NCI-H187 treated with DMSO at 0.1 percent for 48 hours (cell line): ENCODE measurements around the gene RTCA.
"Not testable (repeated sequence)": the region's sequence is repeated elsewhere in the genome, so short reads cannot be mapped to it uniquely, and the experiment has no call there.

Experiments used
- DNase-seq: peaks from one replicate; lab custom pipeline; 2025; lab: John Stamatoyannopoulos, UW

The RTCA gene

GRCh38 chr1:100265931-100266740, at the start of gene RTCA:
Gene RTCA (plus strand): TSS chr1:100266216. CDS start chr1:100266376, 160 bp downstream.
- peak; percentile 59 for DNase-seq

DNA sequence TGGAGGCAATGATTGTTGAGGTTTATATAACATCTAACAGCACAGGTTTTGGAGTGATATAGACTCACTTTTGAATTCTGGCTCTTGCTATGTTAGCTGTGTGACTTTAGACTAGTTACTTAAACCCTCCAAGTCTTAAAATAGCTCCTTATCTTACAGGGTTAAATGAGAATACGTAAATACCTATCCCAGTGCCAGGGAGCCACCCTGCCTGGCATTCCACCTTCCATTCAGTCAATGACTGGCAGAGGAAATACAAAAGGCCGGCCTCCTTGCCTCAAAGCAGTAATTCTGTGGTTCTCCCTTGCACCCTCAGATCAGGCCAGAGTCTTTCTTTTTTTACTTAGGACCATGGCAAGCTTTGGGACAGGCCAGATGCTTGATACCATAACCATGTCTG, 48.2 kb upstream of the RTCA start:
- no peak for DNase-seq

GRCh38 chr1:100219457-100219856, 46.6 kb upstream of the RTCA start:
- no peak for DNase-seq

DNA sequence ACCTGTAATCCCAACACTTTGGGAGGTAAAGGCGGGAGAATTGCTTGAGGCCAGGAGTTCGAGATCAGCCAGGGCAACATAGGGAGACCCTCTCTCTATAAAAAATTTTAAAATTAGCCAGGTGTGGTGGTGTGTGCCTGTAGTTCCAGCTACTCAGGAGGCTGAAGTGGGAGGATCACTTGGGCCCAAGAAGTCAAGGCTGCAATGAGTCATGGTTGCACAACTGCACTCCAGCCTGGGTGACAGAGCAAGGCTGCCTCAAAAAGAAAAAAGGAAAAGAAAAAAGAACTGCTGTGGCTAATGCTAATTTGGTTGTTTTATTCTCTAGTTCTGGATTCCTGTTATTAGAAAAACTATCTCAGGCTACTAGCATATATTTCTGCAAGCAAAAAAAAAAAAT, 46.1 kb upstream of the RTCA start:
- DNase-seq: no peak

- DNase-seq: no peak
Observed at GRCh38 chr1:100222428-100222827, 43.6 kb upstream of the RTCA start.

DNA sequence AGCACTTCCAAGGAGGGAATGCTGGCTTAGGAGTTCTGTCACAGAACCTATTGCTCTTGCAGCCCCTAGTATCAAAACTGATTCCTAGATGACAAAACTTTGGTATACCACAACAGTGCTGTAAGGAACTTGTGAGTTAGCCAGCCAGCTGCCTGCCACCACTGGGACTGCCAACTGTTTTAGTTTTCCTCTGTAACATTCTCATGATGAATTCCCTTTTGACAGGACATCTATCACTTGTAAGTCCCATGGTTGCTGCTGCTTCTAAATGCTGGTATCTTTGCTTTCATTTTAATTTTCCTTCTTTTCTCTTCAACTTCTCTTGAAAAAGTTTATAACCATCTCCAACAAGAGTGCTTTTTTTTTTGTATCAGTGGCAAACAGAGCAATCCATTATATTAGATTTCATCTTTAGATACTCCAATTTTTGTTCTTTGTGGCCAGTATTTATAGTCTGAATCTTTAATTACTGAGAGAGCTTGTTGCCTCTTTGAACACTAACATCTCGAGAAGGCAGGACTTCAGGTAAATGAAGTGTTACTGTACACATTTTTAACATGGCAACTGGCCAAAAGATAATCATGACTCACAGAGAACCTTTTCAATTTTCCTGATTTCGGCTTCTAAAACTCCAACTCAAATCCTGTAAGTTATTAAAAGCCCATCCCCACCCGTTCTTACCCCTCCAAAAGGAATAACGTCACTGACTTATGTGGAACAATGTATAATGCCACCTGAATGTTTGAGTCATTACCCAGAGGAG, 36.2 kb upstream of the RTCA start:
- no peak for DNase-seq

- DNase-seq: no peak
Observed at GRCh38 chr1:100230765-100231164, 35.3 kb upstream of the RTCA start.

DNA sequence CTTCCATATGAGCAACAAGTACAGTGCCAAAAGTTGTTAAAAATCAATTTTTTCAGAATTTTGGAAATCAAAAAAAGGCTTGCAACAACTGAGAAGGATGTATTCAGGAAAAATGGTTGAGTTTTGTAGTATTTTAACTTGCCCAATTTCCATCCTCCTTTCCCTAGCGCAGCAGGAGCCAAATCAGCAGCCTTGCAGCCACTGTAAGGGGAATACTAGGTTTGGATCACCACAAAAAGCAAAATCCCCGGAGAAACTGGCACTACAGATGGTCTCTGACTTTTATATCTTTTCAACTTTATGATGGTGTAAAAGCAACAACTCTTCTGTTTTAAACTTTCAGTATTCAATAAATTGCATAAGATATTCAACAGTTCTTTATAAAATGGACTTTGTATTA, 34.3 kb upstream of the RTCA start:
- no peak for DNase-seq

DNA sequence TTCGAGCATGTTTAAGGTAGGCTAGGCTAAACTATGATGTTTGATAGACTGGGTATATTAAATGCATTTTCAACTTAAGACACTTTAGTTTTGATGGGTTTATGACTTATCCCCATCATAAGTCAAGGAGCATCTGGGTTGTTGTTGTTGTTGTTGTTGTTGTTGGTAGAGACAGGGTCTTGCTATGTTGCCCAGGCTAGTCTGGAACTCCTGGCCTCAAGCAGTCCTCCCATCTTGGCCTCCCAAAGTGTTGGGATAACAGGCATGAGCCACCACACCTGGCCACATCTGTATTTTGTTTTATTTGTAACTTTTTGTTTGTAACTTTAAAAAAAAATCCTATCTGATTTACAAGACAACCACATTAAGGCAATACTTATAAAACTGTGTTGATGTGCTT, 33.9 kb upstream of the RTCA start:
- DNase-seq: no peak

GRCh38 chr1:100233566-100233965, 32.5 kb upstream of the RTCA start:
- DNase-seq: not testable (repeated sequence)

DNA sequence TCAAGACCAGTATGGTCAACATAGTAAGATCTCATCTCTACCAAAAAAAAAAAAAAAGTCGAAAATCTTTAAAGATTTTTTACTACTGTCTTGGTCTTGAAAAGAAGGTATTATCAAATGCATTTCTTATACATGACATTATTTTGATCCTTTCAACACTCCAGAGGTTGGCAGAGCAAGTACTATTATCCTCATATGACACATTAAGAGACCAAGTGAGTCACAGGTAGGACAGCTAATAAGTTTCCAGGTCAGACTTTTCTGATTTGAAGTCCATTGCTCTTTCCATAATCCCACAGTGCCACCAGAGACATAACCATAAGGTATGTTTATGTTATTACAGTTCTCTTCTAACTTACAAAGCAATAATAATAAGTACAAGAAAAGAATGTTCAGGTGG, 31.6 kb upstream of the RTCA start:
- no peak for DNase-seq

GRCh38 chr1:100237091-100237490, 28.9 kb upstream of the RTCA start:
- DNase-seq: no peak

- DNase-seq: no peak
Observed at GRCh38 chr1:100239961-100240360, 26.1 kb upstream of the RTCA start.

DNA sequence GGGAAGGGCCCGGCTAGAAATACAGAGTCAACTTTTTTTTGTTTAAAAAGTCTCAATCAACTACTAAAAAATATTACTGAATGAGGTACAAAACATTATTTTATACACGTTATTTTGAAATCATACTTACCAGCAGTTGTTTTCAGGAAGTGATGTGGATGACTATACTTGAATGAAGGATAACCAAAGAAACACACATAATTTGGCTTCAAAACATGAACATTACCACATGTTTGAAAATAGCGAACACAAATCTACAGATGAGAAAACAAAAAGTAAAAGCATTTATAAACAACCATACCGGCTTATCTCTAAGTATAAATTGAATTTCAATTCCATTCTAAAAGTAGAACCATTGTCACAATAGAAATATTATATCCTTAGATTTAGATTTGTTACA, 25.4 kb upstream of the RTCA start:
- DNase-seq: no peak

DNA sequence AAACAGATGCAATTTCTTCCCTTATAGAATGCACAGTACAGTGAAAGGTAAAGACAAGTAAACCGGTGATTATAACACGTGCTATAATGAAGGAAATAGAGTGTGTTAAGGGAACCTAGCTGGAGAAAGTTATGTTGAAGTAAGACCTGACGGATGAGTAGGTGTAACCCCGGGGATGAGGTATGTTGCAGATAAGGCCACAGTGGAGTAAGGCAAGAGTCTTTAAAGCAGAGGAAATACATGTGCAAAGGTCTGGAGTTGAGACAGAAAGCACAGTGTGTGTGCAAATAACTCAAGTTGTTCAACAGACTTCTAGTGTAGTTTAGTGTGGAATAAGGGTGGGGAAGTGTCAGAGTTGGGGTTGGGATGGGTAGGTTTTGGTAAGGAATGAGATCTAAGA, 19.3 kb upstream of the RTCA start:
- no peak for DNase-seq

DNA sequence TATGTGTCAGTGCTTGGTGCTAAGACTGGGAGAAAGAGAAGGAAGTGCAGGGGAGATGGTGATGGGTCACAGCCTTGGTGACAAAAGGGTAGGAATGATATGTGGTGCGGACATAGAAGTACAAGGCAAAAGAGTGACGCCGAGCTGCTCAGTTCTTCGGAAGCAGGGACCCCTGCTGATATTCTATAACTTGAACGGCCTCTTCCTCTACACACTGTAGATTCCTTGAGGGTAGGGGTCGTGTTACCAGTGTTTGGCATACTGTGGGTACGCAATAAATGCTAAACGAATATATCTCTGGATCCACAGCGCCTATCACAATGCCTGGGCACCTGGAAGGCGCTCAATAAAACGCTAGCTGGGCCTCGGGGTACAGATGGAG, 16.9 kb upstream of the RTCA start:
- no peak for DNase-seq

DNA sequence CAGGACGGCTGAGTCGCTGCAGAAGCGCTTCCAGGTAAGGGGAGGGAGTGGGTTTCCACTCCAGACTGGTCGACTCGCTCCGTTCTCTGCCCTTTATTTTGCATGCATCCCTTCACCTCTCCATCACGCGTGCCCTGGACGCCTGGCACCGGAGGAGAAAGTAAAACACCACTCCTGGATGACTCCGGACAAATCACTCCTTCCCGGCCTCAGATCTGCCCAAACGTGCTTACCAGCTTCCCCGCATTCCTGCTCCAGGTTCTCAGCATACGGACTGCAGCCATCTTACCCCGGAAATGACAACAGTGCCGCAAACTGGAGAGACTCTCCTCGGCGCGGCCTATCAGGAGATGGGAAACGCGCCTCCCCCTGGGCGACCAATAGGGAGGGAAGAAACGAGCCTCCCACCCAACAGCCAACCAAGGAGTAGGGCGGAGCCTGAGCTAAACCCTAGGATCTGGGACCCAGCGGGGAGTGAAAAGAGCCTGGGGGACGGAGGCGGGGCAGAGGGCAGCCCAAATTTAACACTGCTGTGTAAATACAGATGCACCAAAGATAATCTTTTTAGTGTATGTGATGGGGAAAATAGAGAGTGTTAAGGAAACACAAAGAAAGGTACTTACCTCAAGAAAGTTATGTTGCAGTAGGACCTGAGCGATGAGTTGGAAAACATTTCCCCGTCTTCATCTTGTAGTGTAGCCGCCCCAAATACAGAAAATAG, 16.3 kb upstream of the RTCA start, which contains the start of gene DBT:
TSS of gene DBT (minus strand) at position 298 of the 721 bp plus-strand sequence. CDS start at position 284, 14 bp downstream.
- DNase-seq: peak; percentile 70

GRCh38 chr1:100250264-100250663, 15.8 kb upstream of the RTCA start:
- no peak for DNase-seq

GRCh38 chr1:100250807-100251206, 15.2 kb upstream of the RTCA start:
- no peak for DNase-seq

- DNase-seq: no peak
Observed at GRCh38 chr1:100252901-100253300, 13.1 kb upstream of the RTCA start.

- DNase-seq: no peak
Observed at GRCh38 chr1:100253552-100253951, 12.5 kb upstream of the RTCA start.

DNA sequence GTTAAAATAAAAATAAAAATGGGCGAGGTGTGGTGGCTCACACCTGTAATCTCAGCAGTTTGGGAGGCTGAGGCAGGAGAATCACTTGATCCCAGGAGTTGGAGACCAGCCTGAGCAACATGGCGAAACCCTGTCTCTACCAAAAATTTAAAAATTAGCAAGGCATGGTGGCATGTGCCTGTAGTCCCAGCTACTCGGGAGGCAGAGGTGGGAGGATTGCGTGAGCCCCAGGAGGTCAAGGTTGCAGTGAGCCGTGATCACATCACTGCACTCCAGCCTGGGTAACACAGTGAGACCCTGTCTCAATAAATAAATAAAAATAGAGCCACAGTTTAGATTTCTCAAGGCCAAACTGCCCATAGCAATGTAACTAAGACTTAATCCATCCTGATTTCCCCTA, 9.7 kb upstream of the RTCA start:
- not testable (repeated sequence) for DNase-seq

- DNase-seq: not testable (repeated sequence)
Observed at GRCh38 chr1:100258427-100258826, 7.6 kb upstream of the RTCA start.
